Tibial nerve (tissue), 4 donors: Measurements from ENCODE around the gene PRKCH.

Source experiments
- EP300 ChIP-seq, 2 donors: sonication (generic); formaldehyde crosslinking; IDR thresholded peaks; one replicate each; pipeline ENCODE4 v1.6.1; 2017; ENCODE audit warnings: antibody characterized with exemption in 2 of 2, mild to moderate bottlenecking in 1 of 2
- POLR2A ChIP-seq, 2 donors: fragments of 450-650 bp; IDR thresholded peaks; one replicate each; pipeline ENCODE4 v1.6.1; 2017; ENCODE audit warnings: antibody characterized with exemption in 2 of 2, mild to moderate bottlenecking in 2 of 2, moderate library complexity in 2 of 2
- TF ChIP-seq, protein P1 (sequence below), 5 experiments: fragments of 200-600 bp in 3 of 5; fragments of 450-650 bp in 2 of 5; sonication (generic) in 3 of 5; IDR thresholded peaks; one replicate each; pipeline ENCODE4 v1.5.1; 2016 to 2019; ENCODE audit warnings: antibody characterized with exemption in 5 of 5, mild to moderate bottlenecking in 3 of 5, moderate library complexity in 2 of 5

DNA sequence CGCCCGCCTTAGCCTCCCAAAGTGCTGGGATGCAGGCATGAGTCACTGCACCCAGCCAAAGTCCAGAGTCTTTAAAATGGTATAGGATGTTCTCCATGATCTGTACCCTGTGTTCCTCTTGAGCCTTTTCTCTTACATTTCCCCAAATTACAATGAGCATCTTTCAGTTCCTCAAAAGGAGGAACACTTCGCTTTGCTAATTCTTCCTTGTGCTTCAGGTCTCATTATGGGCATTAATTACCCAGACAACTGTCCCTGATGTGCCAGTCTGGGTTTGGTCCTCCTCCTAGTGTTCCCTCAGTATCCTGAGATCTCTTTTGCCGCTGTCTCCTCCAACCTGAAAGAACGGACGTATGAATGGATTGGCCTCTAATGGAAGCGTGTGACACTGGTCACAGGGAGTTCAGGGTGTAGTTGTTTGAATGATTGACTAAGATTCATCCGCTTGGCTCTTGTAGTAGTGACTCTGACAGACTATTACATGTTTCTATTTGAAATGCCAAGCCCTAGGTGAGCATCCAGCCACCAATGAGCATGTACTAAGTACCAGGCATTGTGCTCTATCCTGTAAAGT is 8.2 kb downstream of the PRKCH start:
- TF ChIP-seq POLR2A (IDR thresholded peaks at IDR 0.05) = no peak
- TF ChIP-seq, protein P1, sequence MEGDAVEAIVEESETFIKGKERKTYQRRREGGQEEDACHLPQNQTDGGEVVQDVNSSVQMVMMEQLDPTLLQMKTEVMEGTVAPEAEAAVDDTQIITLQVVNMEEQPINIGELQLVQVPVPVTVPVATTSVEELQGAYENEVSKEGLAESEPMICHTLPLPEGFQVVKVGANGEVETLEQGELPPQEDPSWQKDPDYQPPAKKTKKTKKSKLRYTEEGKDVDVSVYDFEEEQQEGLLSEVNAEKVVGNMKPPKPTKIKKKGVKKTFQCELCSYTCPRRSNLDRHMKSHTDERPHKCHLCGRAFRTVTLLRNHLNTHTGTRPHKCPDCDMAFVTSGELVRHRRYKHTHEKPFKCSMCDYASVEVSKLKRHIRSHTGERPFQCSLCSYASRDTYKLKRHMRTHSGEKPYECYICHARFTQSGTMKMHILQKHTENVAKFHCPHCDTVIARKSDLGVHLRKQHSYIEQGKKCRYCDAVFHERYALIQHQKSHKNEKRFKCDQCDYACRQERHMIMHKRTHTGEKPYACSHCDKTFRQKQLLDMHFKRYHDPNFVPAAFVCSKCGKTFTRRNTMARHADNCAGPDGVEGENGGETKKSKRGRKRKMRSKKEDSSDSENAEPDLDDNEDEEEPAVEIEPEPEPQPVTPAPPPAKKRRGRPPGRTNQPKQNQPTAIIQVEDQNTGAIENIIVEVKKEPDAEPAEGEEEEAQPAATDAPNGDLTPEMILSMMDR (IDR thresholded peaks at IDR 0.05) = no peak
- peak in 1 of 2 donors; percentile 28 for TF ChIP-seq EP300 (IDR thresholded peaks at IDR 0.05)
